Muscle layer of duodenum (tissue), 2 donors: ENCODE data around the gene TMC3.

Experiments used
- H3K27ac ChIP-seq: one replicate; pipeline ENCODE4 v1.7.0; 2013; ENCODE audit warnings: mild to moderate bottlenecking, low read length
- H3K27me3 ChIP-seq: one replicate; pipeline ENCODE4 v1.7.0; 2013; ENCODE audit warnings: low read depth, mild to moderate bottlenecking, control low read depth, low read length
- H3K36me3 ChIP-seq, 2 donors: one replicate each; pipeline ENCODE4 v1.7.0; 2013; ENCODE audit warnings: low read length in 2 of 2, control low read depth in 1 of 2, mild to moderate bottlenecking in 1 of 2; ENCODE audit not compliant: insufficient read depth in 2 of 2, control insufficient read depth in 1 of 2
- H3K4me1 ChIP-seq, 2 donors: one replicate each; pipeline ENCODE4 v1.7.0; 2013; ENCODE audit warnings: low read length in 2 of 2, mild to moderate bottlenecking in 2 of 2, control low read depth in 1 of 2, moderate library complexity in 1 of 2; ENCODE audit not compliant: insufficient read depth in 2 of 2, control insufficient read depth in 1 of 2
- H3K4me3 ChIP-seq, 2 donors: one replicate each; pipeline ENCODE4 v1.7.0; 2013; ENCODE audit warnings: low read length in 2 of 2, low read depth in 1 of 2, mild to moderate bottlenecking in 1 of 2
- H3K9me3 ChIP-seq, 2 donors: one replicate each; pipeline ENCODE4 v1.7.0; 2013; ENCODE audit warnings: low read length in 2 of 2, control low read depth in 1 of 2, mild to moderate bottlenecking in 1 of 2; ENCODE audit not compliant: control insufficient read depth in 1 of 2
- donor health status: healthy.

The TMC3 gene

DNA sequence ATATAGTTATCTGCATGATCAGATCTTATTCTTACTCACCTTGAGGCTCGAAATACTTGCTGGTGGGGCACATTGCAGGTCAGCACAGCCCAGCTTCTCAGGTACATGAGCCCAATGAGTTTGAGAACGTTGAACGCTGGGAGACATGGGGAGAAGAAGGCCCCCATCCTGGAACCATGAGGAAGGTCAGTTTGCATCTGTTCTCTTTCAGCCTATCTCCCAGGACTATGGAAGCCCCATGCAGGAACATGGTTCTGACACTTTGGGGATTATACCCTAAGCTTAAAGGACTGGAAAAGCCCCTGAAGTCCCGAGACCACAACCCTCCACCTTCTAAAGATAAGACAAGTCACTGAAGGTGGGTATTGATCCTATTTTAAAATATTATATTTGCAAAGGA lies 32.7 kb downstream of the TMC3 start:
- H3K4me1 ChIP-seq, result peaks cover 6% of the 10 kb centered on the region in 2 donors
- no peaks in the 10 kb centered on the region for H3K36me3 ChIP-seq
- H3K27ac ChIP-seq, result no peak overlapping the region
- H3K27me3 ChIP-seq, result no peaks in the 10 kb centered on the region
- no peak overlapping the region for H3K4me3 ChIP-seq
- H3K9me3 ChIP-seq, result no peaks in the 10 kb centered on the region

DNA sequence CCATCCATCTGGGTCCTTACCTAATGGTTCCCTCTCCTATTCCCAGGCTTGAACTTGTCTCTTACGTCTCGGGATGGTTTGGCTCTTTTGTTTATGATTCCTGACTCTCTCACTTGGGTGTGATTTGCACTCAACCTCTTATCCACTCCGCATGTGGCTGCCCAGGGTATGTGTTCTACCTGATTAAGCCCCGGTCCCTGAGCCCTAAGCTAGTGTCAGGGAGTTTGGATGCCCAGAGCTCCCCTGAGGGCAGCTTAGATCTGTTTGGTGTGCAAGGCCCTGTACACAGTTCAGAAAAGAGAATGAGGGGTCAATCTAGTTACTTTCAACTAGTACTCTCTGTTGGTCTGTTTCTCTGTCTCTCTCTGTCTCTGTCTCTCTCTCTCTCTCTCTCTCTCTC lies 34.2 kb downstream of the TMC3 start:
- Histone ChIP-seq H3K4me3 (no peak overlapping the region), H3K36me3 (no peaks in the 10 kb centered on the region), H3K4me1 (peaks cover 6% of the 10 kb centered on the region in 2 donors), H3K9me3 (no peaks in the 10 kb centered on the region), H3K27me3 (no peaks in the 10 kb centered on the region), H3K27ac (no peak overlapping the region)

DNA sequence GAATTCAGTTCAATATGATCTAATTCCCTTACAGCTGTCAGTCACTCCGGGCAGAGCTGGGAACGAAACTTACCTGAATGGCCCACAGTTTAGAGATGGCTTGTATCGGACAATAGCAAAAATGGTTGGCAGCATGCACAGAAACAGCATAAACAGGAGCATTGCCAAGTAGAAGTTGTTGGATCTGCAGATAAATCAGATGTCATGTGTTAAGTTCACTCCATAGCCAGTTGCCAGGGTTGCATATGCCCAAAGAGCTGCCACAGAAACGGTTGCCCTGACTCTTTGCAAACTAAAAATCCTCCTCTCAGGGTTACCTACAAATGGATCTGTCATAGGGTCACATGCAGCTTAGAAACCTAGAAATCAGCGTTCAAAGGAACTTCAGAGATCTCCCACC lies 34.7 kb downstream of the TMC3 start:
- no peak overlapping the region for H3K27ac ChIP-seq
- H3K9me3 ChIP-seq, result no peaks in the 10 kb centered on the region
- H3K27me3 ChIP-seq, result no peaks in the 10 kb centered on the region
- peaks cover 6% of the 10 kb centered on the region in 2 donors for H3K4me1 ChIP-seq
- no peaks in the 10 kb centered on the region for H3K36me3 ChIP-seq
- H3K4me3 ChIP-seq, result no peak overlapping the region

DNA sequence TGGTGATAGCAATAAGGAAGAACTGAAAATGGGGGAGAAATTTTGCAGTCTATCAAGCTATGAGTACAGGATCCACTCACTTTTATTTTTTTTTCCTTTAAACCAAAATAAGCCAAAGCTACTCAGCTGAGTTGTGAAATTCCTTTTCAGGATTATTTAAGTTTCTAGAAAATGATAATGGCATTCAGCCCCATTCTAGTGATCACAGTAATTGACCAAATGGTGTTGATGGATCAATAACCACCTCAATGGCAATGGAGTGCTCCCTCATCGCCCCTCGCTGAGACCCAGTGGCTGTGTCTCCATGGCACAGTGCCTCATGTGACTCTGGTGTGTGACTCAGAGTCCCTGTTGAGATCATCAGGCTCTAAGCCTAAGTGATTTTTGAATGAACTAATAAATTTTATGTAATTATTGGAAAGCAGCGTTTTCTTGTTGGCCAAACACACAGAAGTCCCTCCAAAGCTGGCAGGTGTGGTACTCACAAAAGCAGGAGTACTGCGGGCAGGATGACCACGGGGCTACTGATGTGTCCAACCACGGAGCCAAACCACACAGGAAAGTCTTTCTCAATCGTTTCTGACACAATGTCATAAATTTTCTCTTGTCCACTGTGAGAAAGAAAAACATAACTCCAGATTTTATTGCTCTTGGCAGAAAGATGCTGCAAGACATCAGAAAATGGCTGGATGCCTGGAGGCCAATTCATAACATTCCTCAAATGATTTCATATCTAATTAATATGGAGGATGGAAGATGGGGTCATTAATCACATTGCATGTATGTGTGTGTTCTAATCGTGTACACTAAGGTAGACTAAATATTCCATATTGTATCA lies 35.6 kb downstream of the TMC3 start:
- H3K27ac ChIP-seq, result no peak overlapping the region

DNA sequence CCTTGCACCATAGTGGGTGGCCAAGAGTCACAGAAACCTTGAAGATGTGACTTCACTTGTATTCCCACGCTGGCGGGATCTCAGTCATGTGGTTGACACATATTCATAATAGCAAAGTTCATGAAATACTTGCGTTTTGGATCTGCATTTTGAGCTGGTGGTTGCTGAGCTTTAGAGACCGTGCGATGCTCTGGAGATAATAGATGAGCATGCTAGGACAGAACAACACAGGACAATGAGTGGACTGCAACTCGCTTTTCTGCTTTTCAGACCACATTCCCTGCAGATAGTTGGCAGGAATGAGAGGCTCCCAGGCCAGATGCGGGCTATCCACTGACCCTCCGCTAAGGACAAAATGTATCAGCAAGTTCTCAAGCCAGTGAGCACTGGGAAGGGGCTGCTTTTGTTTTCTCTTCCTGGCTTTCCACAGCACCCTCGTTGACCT lies 36.3 kb downstream of the TMC3 start:
- Histone ChIP-seq H3K27ac (no peak overlapping the region), H3K4me1 (peaks cover 6% of the 10 kb centered on the region in 2 donors), H3K4me3 (no peak overlapping the region), H3K9me3 (no peaks in the 10 kb centered on the region), H3K36me3 (no peaks in the 10 kb centered on the region), H3K27me3 (no peaks in the 10 kb centered on the region)

More for the DNA sequence above, 35.6 kb downstream of the TMC3 start:
- Histone ChIP-seq H3K36me3 (no peaks in the 10 kb centered on the region), H3K4me3 (no peak overlapping the region), H3K4me1 (peaks cover 6% of the 10 kb centered on the region in 2 donors), H3K27me3 (no peaks in the 10 kb centered on the region), H3K9me3 (no peaks in the 10 kb centered on the region)

DNA sequence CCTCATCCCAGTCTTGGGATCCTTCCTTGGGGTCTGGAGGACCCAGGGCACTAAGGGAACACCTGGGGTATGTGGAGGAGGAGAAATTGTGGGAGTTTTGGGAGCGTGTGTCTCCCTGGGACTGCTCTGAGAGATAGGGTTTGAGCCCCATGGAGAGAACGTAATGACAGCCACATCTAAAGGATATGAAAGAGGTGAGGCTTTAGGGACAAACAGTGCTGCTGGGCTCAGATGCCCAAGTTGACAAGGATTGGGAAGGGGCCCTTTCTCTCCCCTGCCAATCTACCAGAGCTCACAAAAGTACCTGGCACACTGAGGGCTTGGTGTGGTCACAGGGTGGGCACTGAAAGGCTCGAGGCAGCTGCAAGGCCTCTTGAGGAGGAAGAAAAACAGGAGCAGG lies 36.8 kb downstream of the TMC3 start:
- Histone ChIP-seq H3K4me1 (peaks cover 6% of the 10 kb centered on the region in 2 donors), H3K36me3 (no peaks in the 10 kb centered on the region), H3K27me3 (no peaks in the 10 kb centered on the region), H3K27ac (no peak overlapping the region), H3K4me3 (no peak overlapping the region), H3K9me3 (no peaks in the 10 kb centered on the region)

DNA sequence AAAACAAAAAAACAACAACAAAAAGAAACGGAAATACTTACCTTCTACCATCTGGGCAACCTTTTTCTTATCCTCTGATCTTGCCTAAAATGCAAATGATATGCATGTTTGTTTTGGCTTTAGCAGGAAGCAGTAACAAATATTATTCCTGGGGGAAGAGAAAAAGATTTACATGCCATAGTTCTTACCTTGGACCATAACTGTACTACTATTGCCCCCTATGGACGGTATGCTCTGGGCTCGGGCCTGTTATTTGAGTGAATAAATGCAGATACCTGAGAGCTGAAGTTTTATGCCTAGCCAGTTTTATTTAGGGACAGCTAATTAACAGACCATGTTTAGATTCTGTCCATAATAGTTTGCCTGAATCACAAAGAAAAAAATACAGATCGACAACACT lies 37.4 kb downstream of the TMC3 start:
- Histone ChIP-seq H3K4me3 (no peak overlapping the region), H3K27me3 (no peaks in the 10 kb centered on the region), H3K4me1 (peaks cover 6% of the 10 kb centered on the region in 2 donors), H3K27ac (no peak overlapping the region), H3K9me3 (no peaks in the 10 kb centered on the region), H3K36me3 (no peaks in the 10 kb centered on the region)

DNA sequence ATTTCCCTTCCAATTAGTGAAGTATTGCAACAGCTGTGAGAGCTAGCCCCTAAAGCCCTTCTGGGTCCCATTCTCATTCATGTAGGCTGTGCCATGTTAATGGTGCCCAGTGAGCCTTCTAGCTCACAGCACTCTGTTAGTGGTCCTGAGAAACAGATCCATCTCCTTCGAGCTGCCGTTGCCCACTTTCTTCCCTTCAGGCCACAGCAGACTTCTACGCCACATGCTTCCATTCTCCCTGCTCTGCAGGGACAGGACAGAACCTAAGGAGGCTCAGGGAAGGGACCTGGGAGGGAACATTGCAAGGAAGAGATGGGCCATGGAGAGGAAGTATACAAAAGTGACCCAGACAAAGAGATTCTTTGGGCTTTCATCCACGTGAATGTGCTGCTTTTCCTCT lies 38.4 kb downstream of the TMC3 start:
- Histone ChIP-seq H3K36me3 (no peaks in the 10 kb centered on the region), H3K27ac (no peak overlapping the region), H3K27me3 (no peaks in the 10 kb centered on the region), H3K4me1 (peaks cover 6% of the 10 kb centered on the region in 2 donors), H3K4me3 (no peak overlapping the region), H3K9me3 (no peaks in the 10 kb centered on the region)

DNA sequence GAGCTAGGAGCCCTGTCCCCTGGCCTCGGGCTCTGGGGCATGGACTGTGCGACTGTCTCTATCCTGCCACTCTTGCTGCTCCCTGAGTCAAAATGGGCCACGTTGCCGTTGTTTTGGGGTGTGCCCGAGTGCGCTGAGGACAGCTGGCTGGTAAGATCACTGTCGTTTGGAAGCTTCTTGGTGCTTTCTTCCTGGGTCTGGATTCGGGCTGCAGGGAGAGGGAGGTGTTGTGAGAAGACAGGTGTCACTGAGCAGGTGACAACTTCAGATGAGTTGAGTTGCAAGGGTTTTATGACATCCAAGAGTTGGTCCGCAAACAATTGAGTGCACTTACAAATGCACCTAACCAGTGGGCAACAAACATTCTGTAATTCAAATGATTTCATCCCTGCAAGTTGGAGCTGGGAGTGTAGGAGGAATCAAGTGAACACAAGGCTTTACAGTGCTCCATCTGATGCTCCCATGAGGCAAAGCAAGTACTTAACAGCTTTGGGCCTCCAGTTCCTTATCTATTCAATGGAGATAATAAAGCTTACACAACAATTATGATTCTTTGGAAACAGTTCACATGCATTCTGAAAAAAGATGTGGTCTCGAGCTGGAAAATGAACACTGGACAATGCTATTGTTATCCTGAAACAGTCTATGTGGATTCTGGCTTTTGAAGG lies 39.1 kb downstream of the TMC3 start:
- Histone ChIP-seq H3K36me3 (no peaks in the 10 kb centered on the region), H3K27ac (no peak overlapping the region), H3K9me3 (no peaks in the 10 kb centered on the region), H3K27me3 (no peaks in the 10 kb centered on the region), H3K4me1 (peaks cover 6% of the 10 kb centered on the region in 2 donors), H3K4me3 (no peak overlapping the region)

- Histone ChIP-seq H3K27me3 (no peaks in the 10 kb centered on the region), H3K36me3 (no peaks in the 10 kb centered on the region), H3K27ac (no peak overlapping the region), H3K9me3 (no peaks in the 10 kb centered on the region), H3K4me1 (peaks cover 0 to 3% of the 10 kb centered on the region in 2 donors), H3K4me3 (no peak overlapping the region)
These were observed 40.6 kb downstream of the TMC3 start for GRCh38 chr15:81333363-81333762.

- Histone ChIP-seq H3K9me3 (no peaks in the 10 kb centered on the region), H3K27ac (no peak overlapping the region), H3K4me1 (no peaks in the 10 kb centered on the region), H3K36me3 (no peaks in the 10 kb centered on the region), H3K27me3 (no peaks in the 10 kb centered on the region), H3K4me3 (no peak overlapping the region)
These were observed 41.7 kb downstream of the TMC3 start for GRCh38 chr15:81332326-81332725.
